HepG2 (cell line): ENCODE data around the gene DNASE1. TPM values are rescaled to one million over a fixed set of nuclear protein-coding genes. Genes with fewer than 3 reads are reported as not detected.
A peak's percentile ranks its signal among the peaks of the same experiment; 100 is the strongest.

Experiments
- ETV6 ChIP-seq: sonication (generic); formaldehyde crosslinking; conservative IDR thresholded peaks from 2 replicates; pipeline ENCODE4 v1.4.0; 2020; ENCODE audit warnings: missing genetic modification reagents
- HMG20A ChIP-seq: IDR thresholded peaks from 2 replicates; pipeline ENCODE4 v1.6.1; 2016; ENCODE audit warnings: borderline replicate concordance
- KDM6A ChIP-seq: IDR thresholded peaks from 2 replicates; pipeline ENCODE4 v1.6.1; 2016; ENCODE audit warnings: low read depth
- MAF1 ChIP-seq: sonication (generic); formaldehyde crosslinking; IDR thresholded peaks from 2 replicates; pipeline ENCODE4 v1.5.0; 2020; ENCODE audit warnings: missing genetic modification reagents, borderline replicate concordance
- NBN ChIP-seq: fragments of 450-650 bp; conservative IDR thresholded peaks from 2 replicates; pipeline ENCODE4 v1.6.1; 2017
- SCMH1 ChIP-seq: sonication (generic); formaldehyde crosslinking; IDR thresholded peaks from 2 replicates; pipeline ENCODE4 v1.9.0; 2021; ENCODE audit warnings: missing genetic modification reagents, mild to moderate bottlenecking, borderline replicate concordance
- U2AF2 ChIP-seq: fragments of 200-400 bp; formaldehyde crosslinking; IDR thresholded peaks from 2 replicates; pipeline ENCODE4 v1.6.1; 2017; ENCODE audit warnings: low read depth, mild to moderate bottlenecking, low read length
- ZBTB3 ChIP-seq: sonication (generic); formaldehyde crosslinking; IDR thresholded peaks from 2 replicates; pipeline ENCODE4 v1.4.0; 2020; ENCODE audit warnings: low read depth, mild to moderate bottlenecking, moderate library complexity, missing genetic modification reagents, borderline replicate concordance
- ZFP41 ChIP-seq: sonication (generic); formaldehyde crosslinking; IDR thresholded peaks from 2 replicates; pipeline ENCODE4 v1.4.0; 2020; ENCODE audit warnings: mild to moderate bottlenecking, missing genetic modification reagents, borderline replicate concordance
- ZNF101 ChIP-seq: sonication (generic); formaldehyde crosslinking; IDR thresholded peaks from 2 replicates; pipeline ENCODE4 v1.4.0; 2020; ENCODE audit warnings: mild to moderate bottlenecking, low read depth, missing genetic modification reagents, borderline replicate concordance
- ZNF205 ChIP-seq: IDR thresholded peaks from 2 replicates; pipeline ENCODE4 v1.6.1; 2018; ENCODE audit warnings: missing biosample characterization, missing genetic modification reagents
- ZNF547 ChIP-seq: sonication (generic); formaldehyde crosslinking; IDR thresholded peaks from 2 replicates; pipeline ENCODE4 v1.5.1; 2020; ENCODE audit warnings: mild to moderate bottlenecking, missing genetic modification reagents
- ZNF614 ChIP-seq: IDR thresholded peaks from 2 replicates; pipeline ENCODE4 v1.6.1; 2018; ENCODE audit warnings: missing biosample characterization, missing genetic modification reagents, inconsistent platforms, borderline replicate concordance
- ZNF644 ChIP-seq: IDR thresholded peaks from 2 replicates; pipeline ENCODE4 v1.6.1; 2016; ENCODE audit warnings: low read depth
- ZNF788 ChIP-seq: sonication (generic); formaldehyde crosslinking; IDR thresholded peaks from 2 replicates; pipeline ENCODE4 v1.5.0; 2020; ENCODE audit warnings: mild to moderate bottlenecking, missing genetic modification reagents, borderline replicate concordance
- polyA plus RNA-seq, 8 experiments: library from polyadenylated mRNA; depleted of rRNA in 3 of 8; stranded (reverse) in 7 of 8; unstranded in 1 of 8; fragments of >200 nt; fragmentation: Illumina TruSeq in 4 of 8; extraction: Trizol in 4 of 8; gene quantifications; 2 replicates each; pipeline versions ENCODE4 v1.2.1 to v1.2.3, GENCODE V29; 2011 to 2016; ENCODE audit warnings: low read depth in 4 of 8, missing spikeins in 1 of 8, mixed read lengths in 1 of 8; ENCODE audit not compliant: insufficient read depth in 1 of 8
- total RNA-seq, 5 experiments: library from RNA; depleted of rRNA; stranded (reverse); fragments of >200 nt; fragmentation: Illumina TruSeq; extraction: Trizol; gene quantifications; 2 replicates each; pipeline ENCODE4 v1.2.3, GENCODE V29; 2016; ENCODE audit warnings: low read depth in 1 of 5
- TF ChIP-seq, protein P1 (sequence below): sonication (generic); formaldehyde crosslinking; IDR thresholded peaks from 2 replicates; pipeline ENCODE4 v1.5.1; 2020; ENCODE audit warnings: missing genetic modification reagents, mild to moderate bottlenecking, borderline replicate concordance
- TF ChIP-seq, protein P2 (sequence below): fragments of 450-650 bp; IDR thresholded peaks from 2 replicates; pipeline ENCODE4 v1.6.1; 2017
- TF ChIP-seq, protein P3 (sequence below): sonication (generic); formaldehyde crosslinking; IDR thresholded peaks from 2 replicates; pipeline ENCODE4 v1.4.0; 2020; ENCODE audit warnings: missing genetic modification reagents, mild to moderate bottlenecking, borderline replicate concordance
- TF ChIP-seq, protein P4 (sequence below): sonication (generic); formaldehyde crosslinking; IDR thresholded peaks from 2 replicates; pipeline ENCODE4 v1.8.0; 2022; ENCODE audit warnings: mild to moderate bottlenecking, missing genetic modification reagents, moderate library complexity
- TF ChIP-seq, protein P5 (sequence below): sonication (generic); formaldehyde crosslinking; conservative IDR thresholded peaks from 2 replicates; pipeline ENCODE4 v1.8.0; 2022; ENCODE audit warnings: mild to moderate bottlenecking, moderate library complexity, missing genetic modification reagents

Gene DNASE1
- total and polyA plus RNA-seq, 2 of the 13 experiments (the other 11 are each of a cell fraction or from before 2014, with no cell fraction given) = 7.1 to 11.1 TPM

DNA sequence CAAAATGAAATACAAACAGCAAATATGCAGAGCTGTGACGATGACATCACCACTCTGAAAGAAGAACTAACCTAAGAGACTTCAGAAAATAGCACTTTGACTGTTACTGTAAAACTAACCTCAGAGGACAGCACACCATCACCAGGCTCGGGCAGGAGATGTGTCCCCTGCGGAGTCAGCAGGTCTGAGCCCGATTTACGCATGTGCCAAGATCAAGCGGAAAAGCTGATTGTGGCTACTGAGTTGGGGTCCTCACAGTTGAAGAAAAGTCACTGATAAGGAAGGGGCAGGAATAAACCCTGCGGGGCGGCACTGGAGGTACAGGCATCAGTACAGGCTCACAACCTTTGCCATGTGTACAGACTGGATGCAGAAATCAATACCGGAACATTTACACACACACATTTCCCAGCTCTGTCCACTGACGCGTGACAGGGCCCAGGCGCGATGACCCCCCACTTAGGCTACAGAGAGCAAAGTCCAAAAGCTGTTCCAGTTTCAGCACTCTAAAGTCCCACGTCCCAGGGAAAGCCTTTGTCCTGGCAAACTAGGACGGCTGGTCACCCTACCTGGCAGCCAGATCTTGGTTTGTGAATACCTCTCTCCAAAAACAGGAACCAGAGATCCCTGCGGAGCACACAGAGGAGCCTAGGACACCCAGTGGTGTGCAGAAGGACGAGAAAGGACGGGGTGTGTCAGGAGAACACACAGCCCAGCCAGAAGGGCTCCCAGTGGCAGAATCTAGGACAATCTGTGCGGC lies 41.3 kb downstream of the DNASE1 start (continued):
- TF ChIP-seq ZBTB3 (CRISPR knock-in tag) (no peak), U2AF2 (no peak), NBN (no peak), ZNF614 (CRISPR knock-in tag) (peak; percentile 94; the same call in 1 of the 2 replicates), HMG20A (peak; percentile 75; the same call in 1 of the 2 replicates), ZFP41 (no peak), ZNF644 (peak; percentile 40; the same call in 1 of the 2 replicates), ZNF101 (CRISPR knock-in tag) (no peak), ZNF205 (no peak; the same call in 1 of the 2 replicates), MAF1 (no peak), ETV6 (CRISPR knock-in tag) (no peak), SCMH1 (CRISPR knock-in tag) (no peak), ZNF547 (CRISPR knock-in tag) (peak; percentile 84), KDM6A (CRISPR knock-in tag) (peak; percentile 95), ZNF788 (peak; percentile 98)
- TF ChIP-seq, protein P1, sequence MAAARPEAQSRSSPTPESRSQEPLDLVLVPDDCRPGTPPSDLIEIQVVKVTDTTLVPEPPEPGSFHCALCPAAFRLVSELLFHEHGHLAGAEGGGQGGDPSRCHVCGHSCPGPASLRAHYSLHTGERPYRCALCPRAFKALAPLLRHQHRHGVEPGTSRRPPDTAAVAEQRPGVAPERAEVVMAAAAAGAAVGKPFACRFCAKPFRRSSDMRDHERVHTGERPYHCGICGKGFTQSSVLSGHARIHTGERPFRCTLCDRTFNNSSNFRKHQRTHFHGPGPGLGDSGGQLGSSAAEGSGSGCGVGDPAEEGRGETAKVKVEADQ (CRISPR knock-in tag) = no peak; the same call in 1 of the 2 replicates
- TF ChIP-seq, protein P2, sequence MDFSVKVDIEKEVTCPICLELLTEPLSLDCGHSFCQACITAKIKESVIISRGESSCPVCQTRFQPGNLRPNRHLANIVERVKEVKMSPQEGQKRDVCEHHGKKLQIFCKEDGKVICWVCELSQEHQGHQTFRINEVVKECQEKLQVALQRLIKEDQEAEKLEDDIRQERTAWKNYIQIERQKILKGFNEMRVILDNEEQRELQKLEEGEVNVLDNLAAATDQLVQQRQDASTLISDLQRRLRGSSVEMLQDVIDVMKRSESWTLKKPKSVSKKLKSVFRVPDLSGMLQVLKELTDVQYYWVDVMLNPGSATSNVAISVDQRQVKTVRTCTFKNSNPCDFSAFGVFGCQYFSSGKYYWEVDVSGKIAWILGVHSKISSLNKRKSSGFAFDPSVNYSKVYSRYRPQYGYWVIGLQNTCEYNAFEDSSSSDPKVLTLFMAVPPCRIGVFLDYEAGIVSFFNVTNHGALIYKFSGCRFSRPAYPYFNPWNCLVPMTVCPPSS = no peak
- TF ChIP-seq, protein P3, sequence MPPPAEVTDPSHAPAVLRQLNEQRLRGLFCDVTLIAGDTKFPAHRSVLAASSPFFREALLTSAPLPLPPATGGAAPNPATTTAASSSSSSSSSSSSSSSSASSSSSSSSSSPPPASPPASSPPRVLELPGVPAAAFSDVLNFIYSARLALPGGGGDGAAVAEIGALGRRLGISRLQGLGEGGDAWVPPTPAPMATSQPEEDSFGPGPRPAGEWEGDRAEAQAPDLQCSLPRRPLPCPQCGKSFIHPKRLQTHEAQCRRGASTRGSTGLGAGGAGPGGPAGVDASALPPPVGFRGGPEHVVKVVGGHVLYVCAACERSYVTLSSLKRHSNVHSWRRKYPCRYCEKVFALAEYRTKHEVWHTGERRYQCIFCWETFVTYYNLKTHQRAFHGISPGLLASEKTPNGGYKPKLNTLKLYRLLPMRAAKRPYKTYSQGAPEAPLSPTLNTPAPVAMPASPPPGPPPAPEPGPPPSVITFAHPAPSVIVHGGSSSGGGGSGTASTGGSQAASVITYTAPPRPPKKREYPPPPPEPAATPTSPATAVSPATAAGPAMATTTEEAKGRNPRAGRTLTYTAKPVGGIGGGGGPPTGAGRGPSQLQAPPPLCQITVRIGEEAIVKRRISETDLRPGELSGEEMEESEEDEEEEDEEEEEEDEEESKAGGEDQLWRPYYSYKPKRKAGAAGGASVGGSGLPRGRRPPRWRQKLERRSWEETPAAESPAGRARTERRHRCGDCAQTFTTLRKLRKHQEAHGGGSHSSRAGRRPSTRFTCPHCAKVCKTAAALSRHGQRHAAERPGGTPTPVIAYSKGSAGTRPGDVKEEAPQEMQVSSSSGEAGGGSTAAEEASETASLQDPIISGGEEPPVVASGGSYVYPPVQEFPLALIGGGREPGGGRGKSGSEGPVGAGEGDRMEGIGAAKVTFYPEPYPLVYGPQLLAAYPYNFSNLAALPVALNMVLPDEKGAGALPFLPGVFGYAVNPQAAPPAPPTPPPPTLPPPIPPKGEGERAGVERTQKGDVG = peak; percentile 92
- TF ChIP-seq, protein P4, sequence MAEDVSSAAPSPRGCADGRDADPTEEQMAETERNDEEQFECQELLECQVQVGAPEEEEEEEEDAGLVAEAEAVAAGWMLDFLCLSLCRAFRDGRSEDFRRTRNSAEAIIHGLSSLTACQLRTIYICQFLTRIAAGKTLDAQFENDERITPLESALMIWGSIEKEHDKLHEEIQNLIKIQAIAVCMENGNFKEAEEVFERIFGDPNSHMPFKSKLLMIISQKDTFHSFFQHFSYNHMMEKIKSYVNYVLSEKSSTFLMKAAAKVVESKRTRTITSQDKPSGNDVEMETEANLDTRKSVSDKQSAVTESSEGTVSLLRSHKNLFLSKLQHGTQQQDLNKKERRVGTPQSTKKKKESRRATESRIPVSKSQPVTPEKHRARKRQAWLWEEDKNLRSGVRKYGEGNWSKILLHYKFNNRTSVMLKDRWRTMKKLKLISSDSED (CRISPR knock-in tag) = no peak
- TF ChIP-seq, protein P5, sequence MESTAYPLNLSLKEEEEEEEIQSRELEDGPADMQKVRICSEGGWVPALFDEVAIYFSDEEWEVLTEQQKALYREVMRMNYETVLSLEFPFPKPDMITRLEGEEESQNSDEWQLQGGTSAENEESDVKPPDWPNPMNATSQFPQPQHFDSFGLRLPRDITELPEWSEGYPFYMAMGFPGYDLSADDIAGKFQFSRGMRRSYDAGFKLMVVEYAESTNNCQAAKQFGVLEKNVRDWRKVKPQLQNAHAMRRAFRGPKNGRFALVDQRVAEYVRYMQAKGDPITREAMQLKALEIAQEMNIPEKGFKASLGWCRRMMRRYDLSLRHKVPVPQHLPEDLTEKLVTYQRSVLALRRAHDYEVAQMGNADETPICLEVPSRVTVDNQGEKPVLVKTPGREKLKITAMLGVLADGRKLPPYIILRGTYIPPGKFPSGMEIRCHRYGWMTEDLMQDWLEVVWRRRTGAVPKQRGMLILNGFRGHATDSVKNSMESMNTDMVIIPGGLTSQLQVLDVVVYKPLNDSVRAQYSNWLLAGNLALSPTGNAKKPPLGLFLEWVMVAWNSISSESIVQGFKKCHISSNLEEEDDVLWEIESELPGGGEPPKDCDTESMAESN (CRISPR knock-in tag) = peak; percentile 89
